Neuronal stem cell (in vitro differentiated cells): ENCODE results near the gene UGT1A7.
A peak's percentile ranks its signal among the peaks of the same experiment; 100 is the strongest.

Source experiments
- DNase-seq: peaks from one replicate; pipeline ENCODE4 v3.0.0-alpha.2; 2013; ENCODE audit warnings: low spot score
- H2AFZ ChIP-seq: one replicate; pipeline ENCODE4 v1.6.1; 2013; ENCODE audit warnings: mild to moderate bottlenecking, low read length, inconsistent platforms
- H2AK5ac ChIP-seq: 2 replicates; pipeline ENCODE4 v1.6.1; 2013; ENCODE audit warnings: low read depth, mild to moderate bottlenecking, inconsistent platforms, low read length, moderate library complexity, mixed read lengths
- H2BK120ac ChIP-seq: 2 replicates; pipeline ENCODE4 v1.6.1; 2013; ENCODE audit warnings: low read depth, mild to moderate bottlenecking, inconsistent platforms, low read length, moderate library complexity, mixed read lengths
- H2BK12ac ChIP-seq: one replicate; pipeline ENCODE4 v1.6.1; 2013; ENCODE audit warnings: low read length, inconsistent platforms
- H2BK15ac ChIP-seq: 2 replicates; pipeline ENCODE4 v1.6.1; 2013; ENCODE audit warnings: mild to moderate bottlenecking, low read length, inconsistent platforms, mixed read lengths
- H2BK5ac ChIP-seq: one replicate; pipeline ENCODE4 v1.6.1; 2013; ENCODE audit warnings: inconsistent platforms, mild to moderate bottlenecking, low read length, moderate library complexity
- H3K14ac ChIP-seq: one replicate; pipeline ENCODE4 v1.6.1; 2013; ENCODE audit warnings: low read length, inconsistent platforms
- H3K18ac ChIP-seq: 2 replicates; pipeline ENCODE4 v1.6.1; 2013; ENCODE audit warnings: low read length, inconsistent platforms
- H3K23ac ChIP-seq: 2 replicates; pipeline ENCODE4 v1.6.1; 2013; ENCODE audit warnings: low read depth, mild to moderate bottlenecking, mixed read lengths, low read length, inconsistent platforms; ENCODE audit not compliant: poor library complexity
- H3K27ac ChIP-seq: replicated peaks from 3 replicates; pipeline ENCODE4 v1.5.1; 2013; ENCODE audit warnings: low read length, inconsistent platforms
- H3K27me3 ChIP-seq, 3 experiments: 2 replicates each; pipeline ENCODE4 v1.6.1; 2013; ENCODE audit warnings: low read length in 3 of 3, mild to moderate bottlenecking in 2 of 3, inconsistent platforms in 1 of 3, low read depth in 1 of 3, mixed read lengths in 1 of 3, moderate library complexity in 1 of 3; ENCODE audit not compliant: control insufficient read depth in 3 of 3, insufficient read depth in 3 of 3
- H3K36me3 ChIP-seq, 2 donors: replicated peaks in 1 of 2; 2 replicates each; pipeline ENCODE4 v1.6.1; 2013; ENCODE audit warnings: low read length in 2 of 2; ENCODE audit not compliant: control insufficient read depth in 2 of 2, insufficient read depth in 2 of 2
- H3K4ac ChIP-seq: 2 replicates; pipeline ENCODE4 v1.6.1; 2013; ENCODE audit warnings: inconsistent platforms, mild to moderate bottlenecking, low read length, moderate library complexity
- H3K4me1 ChIP-seq, 2 donors: 1 replicate in 1 of 2; 2 replicates in 1 of 2; pipeline ENCODE4 v1.6.1; 2013; ENCODE audit warnings: low read length in 2 of 2, low read depth in 1 of 2; ENCODE audit not compliant: control insufficient read depth in 2 of 2, insufficient read depth in 1 of 2
- H3K4me2 ChIP-seq: one replicate; pipeline ENCODE4 v1.6.1; 2013; ENCODE audit warnings: mild to moderate bottlenecking, low read length, inconsistent platforms; ENCODE audit not compliant: insufficient read depth, poor library complexity, severe bottlenecking
- H3K4me3 ChIP-seq, 2 donors: 2 replicates each; pipeline ENCODE4 v1.5.1; 2013; ENCODE audit warnings: low read length in 2 of 2, mild to moderate bottlenecking in 2 of 2, inconsistent platforms in 1 of 2, moderate library complexity in 1 of 2
- H3K79me1 ChIP-seq: one replicate; pipeline ENCODE4 v1.6.1; 2013; ENCODE audit warnings: low read depth, mild to moderate bottlenecking, inconsistent platforms, low read length, moderate library complexity
- H3K9ac ChIP-seq: one replicate; pipeline ENCODE4 v1.6.1; 2013; ENCODE audit warnings: mild to moderate bottlenecking, low read depth, low read length, inconsistent platforms; ENCODE audit not compliant: poor library complexity
- H3K9me3 ChIP-seq, 2 donors: replicated peaks in 1 of 2; 2 replicates each; pipeline versions ENCODE3 to v1.6.1; 2013; ENCODE audit warnings: low read length in 2 of 2, mild to moderate bottlenecking in 2 of 2, inconsistent platforms in 1 of 2, low read depth in 1 of 2, mixed read lengths in 1 of 2, moderate library complexity in 1 of 2; ENCODE audit not compliant: control insufficient read depth in 2 of 2, insufficient read depth in 1 of 2
- H4K8ac ChIP-seq: one replicate; pipeline ENCODE4 v1.6.1; 2013; ENCODE audit warnings: low read depth, mild to moderate bottlenecking, inconsistent platforms, low read length, moderate library complexity
- H4K91ac ChIP-seq: one replicate; pipeline ENCODE4 v1.6.1; 2013; ENCODE audit warnings: low read length, low read depth, mild to moderate bottlenecking, inconsistent platforms; ENCODE audit not compliant: poor library complexity
- WGBS, 2 donors: extraction: QIAGEN DNeasy Blood & Tissue Kit; methylation state at CpG; one replicate each; pipeline ENCODE4 v1.1.7; 2013; ENCODE audit warnings: missing lambda C conversion rate in 2 of 2, mixed read lengths in 1 of 2; ENCODE audit not compliant: insufficient read length in 2 of 2, insufficient replicate concordance in 1 of 2; ENCODE audit errors: extremely low coverage in 2 of 2; 5-methylcytosine and 5-hydroxymethylcytosine counted together

Gene UGT1A7

DNA sequence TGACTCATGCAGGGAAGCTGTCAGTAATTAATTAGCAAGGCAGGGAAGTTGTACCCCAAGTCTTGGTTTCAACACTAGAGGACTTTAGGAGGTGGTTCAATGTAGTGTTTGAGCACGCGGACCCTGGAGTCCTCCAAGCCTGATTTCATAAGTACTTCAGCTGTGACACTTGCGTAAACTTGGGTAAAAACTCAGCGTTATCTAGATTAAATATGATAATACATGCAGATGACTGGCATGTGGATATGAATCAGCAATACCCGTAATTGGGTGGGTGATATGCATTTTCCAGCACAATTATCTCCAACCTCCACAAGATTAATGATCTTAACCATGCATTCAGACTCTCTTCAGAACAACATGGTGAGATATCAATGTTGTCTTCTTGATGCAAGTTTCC lies 5.2 kb downstream of the UGT1A7 start:
- H3K36me3 ChIP-seq, result no peaks in the 10 kb centered on the region
- H3K23ac ChIP-seq, result no peak overlapping the region
- no peaks in the 10 kb centered on the region for H3K4me1 ChIP-seq
- H2BK12ac ChIP-seq, result no peak overlapping the region
- H3K9ac ChIP-seq, result no peak overlapping the region
- H3K79me1 ChIP-seq, result no peaks in the 10 kb centered on the region
- H3K9me3 ChIP-seq, result no peaks in the 10 kb centered on the region
- no peak overlapping the region for H3K4me2 ChIP-seq
- no peak for DNase-seq
- H2AK5ac ChIP-seq, result no peak overlapping the region
- no CpG with 5 or more reads among the region's 5 CpGs for WGBS, 2 donors
- H4K8ac ChIP-seq, result no peak overlapping the region
- no peak overlapping the region for H2BK5ac ChIP-seq
- H3K4me3 ChIP-seq, result no peak overlapping the region
- H3K27ac ChIP-seq, result no peak overlapping the region
- no peak overlapping the region for H2BK120ac ChIP-seq
- H2AFZ ChIP-seq, result no peak overlapping the region
- H3K14ac ChIP-seq, result no peak overlapping the region
- H4K91ac ChIP-seq, result no peak overlapping the region
- no peak overlapping the region for H2BK15ac ChIP-seq
- H3K4ac ChIP-seq, result no peak overlapping the region
- no peaks in the 10 kb centered on the region for H3K27me3 ChIP-seq
- H3K18ac ChIP-seq, result no peak overlapping the region

GRCh38 chr2:233688341-233688740 lies 6.6 kb downstream of the UGT1A7 start:
- H3K14ac ChIP-seq, result no peak overlapping the region
- H4K91ac ChIP-seq, result no peak overlapping the region
- no peaks in the 10 kb centered on the region for H3K36me3 ChIP-seq
- no peak overlapping the region for H3K4ac ChIP-seq
- no peak overlapping the region for H2AK5ac ChIP-seq
- no peak overlapping the region for H3K23ac ChIP-seq
- no peaks in the 10 kb centered on the region for H3K4me1 ChIP-seq
- no peak overlapping the region for H3K27ac ChIP-seq
- no peak overlapping the region for H3K4me2 ChIP-seq
- H4K8ac ChIP-seq, result no peak overlapping the region
- no peak overlapping the region for H2AFZ ChIP-seq
- H3K79me1 ChIP-seq, result no peaks in the 10 kb centered on the region
- H3K4me3 ChIP-seq, result no peak overlapping the region
- no peak overlapping the region for H2BK15ac ChIP-seq
- H2BK5ac ChIP-seq, result no peak overlapping the region
- H3K27me3 ChIP-seq, result no peaks in the 10 kb centered on the region
- no peak overlapping the region for H3K9ac ChIP-seq
- WGBS, 2 donors, result no CpG with 5 or more reads among the region's 5 CpGs
- no peak overlapping the region for H2BK120ac ChIP-seq
- H3K18ac ChIP-seq, result no peak overlapping the region
- H3K9me3 ChIP-seq, result no peaks in the 10 kb centered on the region
- no peak for DNase-seq
- H2BK12ac ChIP-seq, result no peak overlapping the region

GRCh38 chr2:233689031-233689430 lies 7.3 kb downstream of the UGT1A7 start:
- Histone ChIP-seq H3K23ac (no peak overlapping the region), H4K8ac (no peak overlapping the region), H2AK5ac (no peak overlapping the region), H3K79me1 (no peaks in the 10 kb centered on the region), H3K9ac (no peak overlapping the region), H3K4me3 (no peak overlapping the region), H3K4ac (no peak overlapping the region), H2BK15ac (no peak overlapping the region), H2BK120ac (no peak overlapping the region), H3K9me3 (no peaks in the 10 kb centered on the region), H3K4me1 (no peaks in the 10 kb centered on the region), H3K4me2 (no peak overlapping the region), H2BK5ac (no peak overlapping the region), H3K14ac (no peak overlapping the region), H3K18ac (no peak overlapping the region), H3K36me3 (no peaks in the 10 kb centered on the region), H2BK12ac (no peak overlapping the region), H4K91ac (no peak overlapping the region), H3K27me3 (no peaks in the 10 kb centered on the region), H3K27ac (no peak overlapping the region), H2AFZ (peak overlapping the region; percentile 44)
- DNase-seq, result no peak

DNA sequence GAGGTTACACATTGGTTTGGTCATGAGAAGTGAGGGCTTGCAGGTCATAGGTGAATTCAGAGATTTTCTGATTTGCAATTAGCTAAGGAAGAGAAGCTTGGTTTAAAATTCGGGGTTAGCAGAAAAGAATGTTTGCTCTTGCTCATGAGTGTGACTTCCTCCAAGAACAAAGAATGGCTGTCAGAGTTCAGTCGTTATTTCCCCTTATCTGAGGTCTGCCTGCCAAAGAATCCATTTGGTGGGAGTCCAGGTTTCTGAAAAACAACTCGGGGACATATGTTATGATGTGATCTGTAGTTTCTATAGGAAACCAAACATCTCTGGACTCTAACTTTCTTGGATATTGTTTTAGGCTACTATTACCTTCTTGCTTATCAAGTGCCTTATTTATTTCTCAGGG lies 7.8 kb downstream of the UGT1A7 start:
- Histone ChIP-seq H3K27ac (no peak overlapping the region), H3K79me1 (no peaks in the 10 kb centered on the region), H3K18ac (no peak overlapping the region), H3K9me3 (no peaks in the 10 kb centered on the region), H3K4ac (no peak overlapping the region), H3K4me1 (no peaks in the 10 kb centered on the region), H3K23ac (no peak overlapping the region), H4K8ac (no peak overlapping the region), H2BK5ac (no peak overlapping the region), H3K4me3 (no peak overlapping the region), H3K14ac (no peak overlapping the region), H4K91ac (no peak overlapping the region), H2BK120ac (no peak overlapping the region), H2BK15ac (no peak overlapping the region), H3K9ac (no peak overlapping the region), H2AFZ (peak overlapping the region; percentile 44), H3K4me2 (no peak overlapping the region), H2BK12ac (no peak overlapping the region), H2AK5ac (no peak overlapping the region), H3K36me3 (no peaks in the 10 kb centered on the region), H3K27me3 (no peaks in the 10 kb centered on the region)
- no CpG with 5 or more reads among the region's 3 CpGs for WGBS, 2 donors
- no peak for DNase-seq
